ENCODE results near the gene SOX8.

The SOX8 gene

GRCh38 chr16:966505-966904 lies 15.1 kb upstream of the SOX8 start:
- TF ChIP-seq TEAD4 (IDR thresholded peaks at IDR 0.05) (no peak), RAD21 (IDR thresholded peaks at IDR 0.05; ENCODE audit: low read depth) (no peak), USF1 (IDR thresholded peaks at IDR 0.05) (no peak), YY1 (IDR thresholded peaks at IDR 0.05; ENCODE audit: low read depth) (no peak), NFIC (IDR thresholded peaks at IDR 0.05) (no peak), CREB1 (IDR thresholded peaks at IDR 0.05; ENCODE audit: low read depth) (no peak), TAF1 (IDR thresholded peaks at IDR 0.05; ENCODE audit: low read depth) (no peak)
- TF ChIP-seq, protein P1, sequence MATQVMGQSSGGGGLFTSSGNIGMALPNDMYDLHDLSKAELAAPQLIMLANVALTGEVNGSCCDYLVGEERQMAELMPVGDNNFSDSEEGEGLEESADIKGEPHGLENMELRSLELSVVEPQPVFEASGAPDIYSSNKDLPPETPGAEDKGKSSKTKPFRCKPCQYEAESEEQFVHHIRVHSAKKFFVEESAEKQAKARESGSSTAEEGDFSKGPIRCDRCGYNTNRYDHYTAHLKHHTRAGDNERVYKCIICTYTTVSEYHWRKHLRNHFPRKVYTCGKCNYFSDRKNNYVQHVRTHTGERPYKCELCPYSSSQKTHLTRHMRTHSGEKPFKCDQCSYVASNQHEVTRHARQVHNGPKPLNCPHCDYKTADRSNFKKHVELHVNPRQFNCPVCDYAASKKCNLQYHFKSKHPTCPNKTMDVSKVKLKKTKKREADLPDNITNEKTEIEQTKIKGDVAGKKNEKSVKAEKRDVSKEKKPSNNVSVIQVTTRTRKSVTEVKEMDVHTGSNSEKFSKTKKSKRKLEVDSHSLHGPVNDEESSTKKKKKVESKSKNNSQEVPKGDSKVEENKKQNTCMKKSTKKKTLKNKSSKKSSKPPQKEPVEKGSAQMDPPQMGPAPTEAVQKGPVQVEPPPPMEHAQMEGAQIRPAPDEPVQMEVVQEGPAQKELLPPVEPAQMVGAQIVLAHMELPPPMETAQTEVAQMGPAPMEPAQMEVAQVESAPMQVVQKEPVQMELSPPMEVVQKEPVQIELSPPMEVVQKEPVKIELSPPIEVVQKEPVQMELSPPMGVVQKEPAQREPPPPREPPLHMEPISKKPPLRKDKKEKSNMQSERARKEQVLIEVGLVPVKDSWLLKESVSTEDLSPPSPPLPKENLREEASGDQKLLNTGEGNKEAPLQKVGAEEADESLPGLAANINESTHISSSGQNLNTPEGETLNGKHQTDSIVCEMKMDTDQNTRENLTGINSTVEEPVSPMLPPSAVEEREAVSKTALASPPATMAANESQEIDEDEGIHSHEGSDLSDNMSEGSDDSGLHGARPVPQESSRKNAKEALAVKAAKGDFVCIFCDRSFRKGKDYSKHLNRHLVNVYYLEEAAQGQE (IDR thresholded peaks at IDR 0.05; ENCODE audit: low read depth), result no peak

GRCh38 chr16:967077-967541 lies 14.5 kb upstream of the SOX8 start:
- TF ChIP-seq, protein P1 (IDR thresholded peaks at IDR 0.05; ENCODE audit: low read depth), result no peak
- TF ChIP-seq YY1 (IDR thresholded peaks at IDR 0.05; ENCODE audit: low read depth), result no peak
- TF ChIP-seq CEBPB (IDR thresholded peaks at IDR 0.05), result no peak
- no peak for TF ChIP-seq EP300 (IDR thresholded peaks at IDR 0.05; ENCODE audit: borderline replicate concordance)
- TF ChIP-seq NFIC (IDR thresholded peaks at IDR 0.05), result no peak
- TF ChIP-seq EGR1 (IDR thresholded peaks at IDR 0.05), result no peak
- no peak for TF ChIP-seq RAD21 (IDR thresholded peaks at IDR 0.05; ENCODE audit: low read depth)
- no peak for TF ChIP-seq USF1 (IDR thresholded peaks at IDR 0.05)
- no peak for TF ChIP-seq ZBTB7A (IDR thresholded peaks at IDR 0.05; ENCODE audit: low read depth)
- TF ChIP-seq TAF1 (IDR thresholded peaks at IDR 0.05; ENCODE audit: low read depth), result no peak
- TF ChIP-seq FOXM1 (IDR thresholded peaks at IDR 0.05; ENCODE audit: borderline replicate concordance, low read depth), result no peak
- TF ChIP-seq, protein P2, sequence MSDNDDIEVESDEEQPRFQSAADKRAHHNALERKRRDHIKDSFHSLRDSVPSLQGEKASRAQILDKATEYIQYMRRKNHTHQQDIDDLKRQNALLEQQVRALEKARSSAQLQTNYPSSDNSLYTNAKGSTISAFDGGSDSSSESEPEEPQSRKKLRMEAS (IDR thresholded peaks at IDR 0.05), result no peak
- no peak for TF ChIP-seq TEAD4 (IDR thresholded peaks at IDR 0.05)
- no peak for TF ChIP-seq CREB1 (IDR thresholded peaks at IDR 0.05; ENCODE audit: low read depth)
- no peak for TF ChIP-seq TCF12 (IDR thresholded peaks at IDR 0.05; ENCODE audit: low read depth)

GRCh38 chr16:967546-968295 lies 13.8 kb upstream of the SOX8 start:
- no peak for TF ChIP-seq CEBPB (IDR thresholded peaks at IDR 0.05)
- TF ChIP-seq, protein P2 (IDR thresholded peaks at IDR 0.05), result no peak
- no peak for TF ChIP-seq YY1 (IDR thresholded peaks at IDR 0.05; ENCODE audit: low read depth)
- TF ChIP-seq ZBTB7A (IDR thresholded peaks at IDR 0.05; ENCODE audit: low read depth), result no peak
- no peak for TF ChIP-seq NFIC (IDR thresholded peaks at IDR 0.05)
- no peak for TF ChIP-seq TCF12 (IDR thresholded peaks at IDR 0.05; ENCODE audit: low read depth)
- TF ChIP-seq, protein P1 (IDR thresholded peaks at IDR 0.05; ENCODE audit: low read depth), result no peak
- no peak for TF ChIP-seq USF1 (IDR thresholded peaks at IDR 0.05)
- TF ChIP-seq CREB1 (IDR thresholded peaks at IDR 0.05; ENCODE audit: low read depth), result no peak
- TF ChIP-seq TAF1 (IDR thresholded peaks at IDR 0.05; ENCODE audit: low read depth), result no peak
- TF ChIP-seq RAD21 (IDR thresholded peaks at IDR 0.05; ENCODE audit: low read depth), result no peak
- TF ChIP-seq TEAD4 (IDR thresholded peaks at IDR 0.05), result no peak
- no peak for TF ChIP-seq EGR1 (IDR thresholded peaks at IDR 0.05)
- TF ChIP-seq FOXM1 (IDR thresholded peaks at IDR 0.05; ENCODE audit: borderline replicate concordance, low read depth), result no peak
- no peak for TF ChIP-seq EP300 (IDR thresholded peaks at IDR 0.05; ENCODE audit: borderline replicate concordance)

All from Ishikawa (cell line).